ENCODE data around the gene TMC2. TPM values are rescaled to one million over a fixed set of nuclear protein-coding genes. Genes with fewer than 3 reads are reported as not detected.

TMC2 gene
- total RNA-seq, 1 experiment from 2014 or later: not detected

DNA sequence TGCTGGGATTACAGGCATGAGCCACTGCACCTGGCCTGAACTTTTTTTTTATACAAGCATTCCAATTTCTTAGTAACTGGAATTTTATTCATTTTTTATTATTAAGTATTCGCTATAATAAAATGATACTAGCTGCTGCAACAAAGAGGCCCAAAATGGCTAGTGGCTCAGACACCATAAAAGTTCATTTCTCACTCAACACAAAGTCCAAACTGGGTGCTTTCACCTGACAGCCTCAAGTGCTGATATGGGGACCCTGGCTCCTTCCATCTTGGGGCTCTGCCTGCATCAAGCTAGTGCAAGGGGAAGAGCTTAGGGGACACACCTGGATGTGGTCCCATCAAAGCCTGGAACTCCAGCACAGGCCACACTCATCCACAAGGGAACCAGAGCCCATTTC lies 103.9 kb downstream of the TMC2 start:
- 0 out of 2 replicates have a peak, but pooled peaks cover 2% of the 10 kb centered on the region for H3K36me3 Mint-ChIP-seq
- TF ChIP-seq TEAD4 (CRISPR knock-in tag; IDR thresholded peaks at IDR 0.05) (no peak), SMAD4 (CRISPR knock-in tag; IDR thresholded peaks at IDR 0.05) (no peak), ZNF671 (CRISPR knock-in tag; IDR thresholded peaks at IDR 0.05) (no peak), ZNF416 (CRISPR knock-in tag; IDR thresholded peaks at IDR 0.05) (no peak), KAT7 (CRISPR knock-in tag; IDR thresholded peaks at IDR 0.05; ENCODE audit: borderline replicate concordance) (no peak), ESRRA (CRISPR knock-in tag; IDR thresholded peaks at IDR 0.05; ENCODE audit: borderline replicate concordance) (no peak), ZNF263 (CRISPR knock-in tag; IDR thresholded peaks at IDR 0.05; ENCODE audit: low read depth) (no peak), EMX1 (CRISPR knock-in tag; IDR thresholded peaks at IDR 0.05) (no peak)
- TF ChIP-seq, protein P1, sequence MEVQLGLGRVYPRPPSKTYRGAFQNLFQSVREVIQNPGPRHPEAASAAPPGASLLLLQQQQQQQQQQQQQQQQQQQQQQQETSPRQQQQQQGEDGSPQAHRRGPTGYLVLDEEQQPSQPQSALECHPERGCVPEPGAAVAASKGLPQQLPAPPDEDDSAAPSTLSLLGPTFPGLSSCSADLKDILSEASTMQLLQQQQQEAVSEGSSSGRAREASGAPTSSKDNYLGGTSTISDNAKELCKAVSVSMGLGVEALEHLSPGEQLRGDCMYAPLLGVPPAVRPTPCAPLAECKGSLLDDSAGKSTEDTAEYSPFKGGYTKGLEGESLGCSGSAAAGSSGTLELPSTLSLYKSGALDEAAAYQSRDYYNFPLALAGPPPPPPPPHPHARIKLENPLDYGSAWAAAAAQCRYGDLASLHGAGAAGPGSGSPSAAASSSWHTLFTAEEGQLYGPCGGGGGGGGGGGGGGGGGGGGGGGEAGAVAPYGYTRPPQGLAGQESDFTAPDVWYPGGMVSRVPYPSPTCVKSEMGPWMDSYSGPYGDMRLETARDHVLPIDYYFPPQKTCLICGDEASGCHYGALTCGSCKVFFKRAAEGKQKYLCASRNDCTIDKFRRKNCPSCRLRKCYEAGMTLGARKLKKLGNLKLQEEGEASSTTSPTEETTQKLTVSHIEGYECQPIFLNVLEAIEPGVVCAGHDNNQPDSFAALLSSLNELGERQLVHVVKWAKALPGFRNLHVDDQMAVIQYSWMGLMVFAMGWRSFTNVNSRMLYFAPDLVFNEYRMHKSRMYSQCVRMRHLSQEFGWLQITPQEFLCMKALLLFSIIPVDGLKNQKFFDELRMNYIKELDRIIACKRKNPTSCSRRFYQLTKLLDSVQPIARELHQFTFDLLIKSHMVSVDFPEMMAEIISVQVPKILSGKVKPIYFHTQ (CRISPR knock-in tag; IDR thresholded peaks at IDR 0.05): no peak
- TF ChIP-seq, protein P2, sequence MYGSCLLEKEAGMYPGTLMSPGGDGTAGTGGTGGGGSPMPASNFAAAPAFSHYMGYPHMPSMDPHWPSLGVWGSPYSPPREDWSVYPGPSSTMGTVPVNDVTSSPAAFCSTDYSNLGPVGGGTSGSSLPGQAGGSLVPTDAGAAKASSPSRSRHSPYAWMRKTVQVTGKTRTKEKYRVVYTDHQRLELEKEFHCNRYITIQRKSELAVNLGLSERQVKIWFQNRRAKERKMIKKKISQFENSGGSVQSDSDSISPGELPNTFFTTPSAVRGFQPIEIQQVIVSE (CRISPR knock-in tag; IDR thresholded peaks at IDR 0.05; ENCODE audit: borderline replicate concordance): no peak
- TF ChIP-seq, protein P3, sequence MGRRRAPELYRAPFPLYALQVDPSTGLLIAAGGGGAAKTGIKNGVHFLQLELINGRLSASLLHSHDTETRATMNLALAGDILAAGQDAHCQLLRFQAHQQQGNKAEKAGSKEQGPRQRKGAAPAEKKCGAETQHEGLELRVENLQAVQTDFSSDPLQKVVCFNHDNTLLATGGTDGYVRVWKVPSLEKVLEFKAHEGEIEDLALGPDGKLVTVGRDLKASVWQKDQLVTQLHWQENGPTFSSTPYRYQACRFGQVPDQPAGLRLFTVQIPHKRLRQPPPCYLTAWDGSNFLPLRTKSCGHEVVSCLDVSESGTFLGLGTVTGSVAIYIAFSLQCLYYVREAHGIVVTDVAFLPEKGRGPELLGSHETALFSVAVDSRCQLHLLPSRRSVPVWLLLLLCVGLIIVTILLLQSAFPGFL (CRISPR knock-in tag; IDR thresholded peaks at IDR 0.05; ENCODE audit: borderline replicate concordance): no peak
- TF ChIP-seq, protein P4, sequence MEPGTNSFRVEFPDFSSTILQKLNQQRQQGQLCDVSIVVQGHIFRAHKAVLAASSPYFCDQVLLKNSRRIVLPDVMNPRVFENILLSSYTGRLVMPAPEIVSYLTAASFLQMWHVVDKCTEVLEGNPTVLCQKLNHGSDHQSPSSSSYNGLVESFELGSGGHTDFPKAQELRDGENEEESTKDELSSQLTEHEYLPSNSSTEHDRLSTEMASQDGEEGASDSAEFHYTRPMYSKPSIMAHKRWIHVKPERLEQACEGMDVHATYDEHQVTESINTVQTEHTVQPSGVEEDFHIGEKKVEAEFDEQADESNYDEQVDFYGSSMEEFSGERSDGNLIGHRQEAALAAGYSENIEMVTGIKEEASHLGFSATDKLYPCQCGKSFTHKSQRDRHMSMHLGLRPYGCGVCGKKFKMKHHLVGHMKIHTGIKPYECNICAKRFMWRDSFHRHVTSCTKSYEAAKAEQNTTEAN (CRISPR knock-in tag; IDR thresholded peaks at IDR 0.05): no peak
- TF ChIP-seq, protein P5, sequence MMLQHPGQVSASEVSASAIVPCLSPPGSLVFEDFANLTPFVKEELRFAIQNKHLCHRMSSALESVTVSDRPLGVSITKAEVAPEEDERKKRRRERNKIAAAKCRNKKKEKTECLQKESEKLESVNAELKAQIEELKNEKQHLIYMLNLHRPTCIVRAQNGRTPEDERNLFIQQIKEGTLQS (CRISPR knock-in tag; conservative IDR thresholded peaks at IDR 0.05): no peak
- no peaks in the 10 kb centered on the region for H3K4me1 Mint-ChIP-seq
- CTCF ChIA-PET: no interaction called here
- no peak for ATAC-seq
- H3K27ac Mint-ChIP-seq: no peak overlapping the region
- no peak overlapping the region for H3K4me3 Mint-ChIP-seq
- POLR2A ChIA-PET: interaction anchor here (1.6 kb wide), 1 partner anchor 12 kb away, joined by 4 read pairs; the partner anchor contains the start of gene NOP56
- H3K27me3 Mint-ChIP-seq (ENCODE audit: low read depth): peaks cover 14% of the 10 kb centered on the region
- DNase-seq (ENCODE audit: low spot score): no peak
- no peaks in the 10 kb centered on the region for H3K9me3 Mint-ChIP-seq

DNA sequence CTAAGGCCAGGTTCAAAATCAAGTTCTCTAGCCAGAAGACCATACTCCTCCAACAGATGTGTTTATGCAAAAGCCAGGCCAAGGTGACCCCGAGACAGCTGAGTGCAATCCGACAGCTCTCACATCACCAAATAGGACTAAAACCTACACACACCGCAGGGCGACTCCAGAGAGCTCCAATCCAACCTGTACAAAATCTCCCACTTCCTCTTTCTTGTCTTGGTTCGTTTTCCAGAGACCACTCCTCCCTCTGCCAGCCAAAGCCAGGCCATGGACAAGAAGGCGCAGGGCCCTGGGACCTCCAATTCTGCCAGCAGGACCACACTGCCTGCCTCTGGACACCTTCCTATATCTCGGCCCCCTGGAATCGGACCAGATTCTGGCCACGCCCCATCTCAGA lies 104.5 kb downstream of the TMC2 start:
- no peak for DNase-seq (ENCODE audit: low spot score)

More for the DNA sequence above, 104.5 kb downstream of the TMC2 start:
- Mint-ChIP-seq H3K27ac (no peak overlapping the region), H3K27me3 (ENCODE audit: low read depth) (peaks cover 8% of the 10 kb centered on the region), H3K4me1 (no peaks in the 10 kb centered on the region), H3K4me3 (no peak overlapping the region), H3K36me3 (0 out of 2 replicates have a peak, but pooled peaks cover 2% of the 10 kb centered on the region), H3K9me3 (no peaks in the 10 kb centered on the region)
- ChIA-PET POLR2A (interaction anchor here (1.6 kb wide), 1 partner anchor 11 kb away, joined by 4 read pairs; the partner anchor contains the start of gene NOP56), CTCF (no interaction called here)
- TF ChIP-seq NR2C2 (CRISPR knock-in tag; IDR thresholded peaks at IDR 0.05): no peak
- no peak for TF ChIP-seq RELA (CRISPR knock-in tag; IDR thresholded peaks at IDR 0.05; ENCODE audit: borderline replicate concordance)
- TF ChIP-seq GRHL2 (CRISPR knock-in tag; IDR thresholded peaks at IDR 0.05; ENCODE audit: insufficient replicate concordance, severe bottlenecking): no peak
- TF ChIP-seq EMX1 (CRISPR knock-in tag; IDR thresholded peaks at IDR 0.05): no peak
- TF ChIP-seq, protein P6, sequence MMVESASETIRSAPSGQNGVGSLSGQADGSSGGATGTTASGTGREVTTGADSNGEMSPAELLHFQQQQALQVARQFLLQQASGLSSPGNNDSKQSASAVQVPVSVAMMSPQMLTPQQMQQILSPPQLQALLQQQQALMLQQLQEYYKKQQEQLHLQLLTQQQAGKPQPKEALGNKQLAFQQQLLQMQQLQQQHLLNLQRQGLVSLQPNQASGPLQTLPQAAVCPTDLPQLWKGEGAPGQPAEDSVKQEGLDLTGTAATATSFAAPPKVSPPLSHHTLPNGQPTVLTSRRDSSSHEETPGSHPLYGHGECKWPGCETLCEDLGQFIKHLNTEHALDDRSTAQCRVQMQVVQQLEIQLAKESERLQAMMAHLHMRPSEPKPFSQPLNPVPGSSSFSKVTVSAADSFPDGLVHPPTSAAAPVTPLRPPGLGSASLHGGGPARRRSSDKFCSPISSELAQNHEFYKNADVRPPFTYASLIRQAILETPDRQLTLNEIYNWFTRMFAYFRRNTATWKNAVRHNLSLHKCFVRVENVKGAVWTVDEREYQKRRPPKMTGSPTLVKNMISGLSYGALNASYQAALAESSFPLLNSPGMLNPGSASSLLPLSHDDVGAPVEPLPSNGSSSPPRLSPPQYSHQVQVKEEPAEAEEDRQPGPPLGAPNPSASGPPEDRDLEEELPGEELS (CRISPR knock-in tag; IDR thresholded peaks at IDR 0.05): no peak
- no peak for TF ChIP-seq ZNF263 (CRISPR knock-in tag; IDR thresholded peaks at IDR 0.05; ENCODE audit: low read depth)
- TF ChIP-seq, protein P4 (CRISPR knock-in tag; IDR thresholded peaks at IDR 0.05): no peak
- TF ChIP-seq NR3C1 (CRISPR knock-in tag; conservative IDR thresholded peaks at IDR 0.05; ENCODE audit: low read depth): no peak
- TF ChIP-seq, protein P2 (CRISPR knock-in tag; IDR thresholded peaks at IDR 0.05; ENCODE audit: borderline replicate concordance): no peak
- TF ChIP-seq, protein P7, sequence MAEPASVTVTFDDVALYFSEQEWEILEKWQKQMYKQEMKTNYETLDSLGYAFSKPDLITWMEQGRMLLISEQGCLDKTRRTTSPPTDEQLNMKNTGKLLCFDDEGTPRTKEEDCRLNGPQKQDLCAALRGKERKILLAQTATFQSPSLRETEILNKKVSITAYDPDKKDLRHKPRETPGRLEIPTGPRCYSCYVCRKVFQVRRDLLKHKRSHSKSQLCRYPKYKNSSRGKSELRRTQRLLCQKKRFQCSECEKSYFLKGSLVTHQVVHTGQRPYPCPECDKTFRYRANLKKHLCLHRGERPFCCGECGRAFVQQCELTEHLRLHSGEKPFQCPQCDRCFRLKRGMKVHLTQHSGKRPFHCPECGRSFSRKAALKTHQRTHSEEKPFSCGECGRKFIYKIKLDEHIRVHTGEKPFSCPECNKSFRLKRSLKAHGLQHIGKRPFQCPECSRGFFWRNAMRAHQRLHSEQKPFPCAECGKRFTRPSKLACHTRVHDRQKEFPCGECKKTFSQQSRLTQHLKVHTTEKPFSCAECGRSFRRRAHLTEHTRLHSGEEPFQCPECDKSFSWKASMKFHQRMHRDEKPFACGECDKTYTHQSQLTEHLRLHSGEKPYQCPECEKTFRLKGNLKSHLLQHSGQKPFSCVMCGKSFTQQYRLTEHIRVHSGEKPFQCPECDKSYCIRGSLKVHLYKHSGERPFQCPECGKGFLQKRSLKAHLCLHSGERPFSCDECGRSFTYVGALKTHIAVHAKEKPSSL (CRISPR knock-in tag; conservative IDR thresholded peaks at IDR 0.05): no peak
- no peak for ATAC-seq

Measured in WTC11 (cell line).